ENCODE data around the gene CTU1. TPM values are rescaled to one million over a fixed set of nuclear protein-coding genes. Genes with fewer than 3 reads are reported as not detected.

The CTU1 gene
- total RNA-seq, 1 experiment from 2014 or later: 8.6 TPM

DNA sequence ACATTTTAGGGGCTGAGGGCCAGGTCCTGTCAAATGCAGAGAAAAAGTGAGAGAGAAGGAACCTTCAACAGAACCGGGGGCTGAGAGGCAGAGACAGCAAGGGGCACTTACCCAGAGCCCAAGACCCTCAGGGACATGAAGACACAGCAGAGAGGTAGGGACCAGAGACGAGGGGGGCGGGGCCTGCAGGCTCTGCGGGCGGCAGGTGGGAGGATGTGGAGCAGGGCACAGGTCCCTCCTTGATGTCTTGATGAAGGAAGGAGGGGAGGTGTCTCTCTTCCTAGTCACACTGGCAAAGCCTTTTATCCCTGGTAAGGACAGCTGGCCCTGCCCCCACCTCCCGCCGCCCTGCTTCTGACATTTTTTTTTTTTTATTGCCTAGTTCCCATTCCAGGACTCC lies 25.6 kb downstream of the CTU1 start, which contains the start of gene KLK14:
Gene KLK14 (minus strand): TSS at position 277 of the 400 bp plus-strand sequence. CDS start 273 bp downstream, at position 4.
- TF ChIP-seq KAT7 (CRISPR knock-in tag; IDR thresholded peaks at IDR 0.05; ENCODE audit: borderline replicate concordance) (no peak), ZNF396 (CRISPR knock-in tag; IDR thresholded peaks at IDR 0.05; ENCODE audit: borderline replicate concordance) (no peak), ZBTB21 (CRISPR knock-in tag; IDR thresholded peaks at IDR 0.05; ENCODE audit: borderline replicate concordance) (no peak), IRF2 (CRISPR knock-in tag; IDR thresholded peaks at IDR 0.05; ENCODE audit: borderline replicate concordance, low read depth) (no peak), TEAD1 (CRISPR knock-in tag; IDR thresholded peaks at IDR 0.05) (no peak), NR1H2 (CRISPR knock-in tag; IDR thresholded peaks at IDR 0.05) (no peak), ZNF317 (CRISPR knock-in tag; IDR thresholded peaks at IDR 0.05; ENCODE audit: borderline replicate concordance, low read depth) (no peak), ZNF263 (CRISPR knock-in tag; IDR thresholded peaks at IDR 0.05; ENCODE audit: low read depth) (no peak), ZNF121 (CRISPR knock-in tag; IDR thresholded peaks at IDR 0.05) (no peak), ZNF232 (CRISPR knock-in tag; IDR thresholded peaks at IDR 0.05) (no peak), GABPB1 (CRISPR knock-in tag; IDR thresholded peaks at IDR 0.05) (no peak), MYBL2 (CRISPR knock-in tag; IDR thresholded peaks at IDR 0.05) (no peak)
- TF ChIP-seq, protein P1, sequence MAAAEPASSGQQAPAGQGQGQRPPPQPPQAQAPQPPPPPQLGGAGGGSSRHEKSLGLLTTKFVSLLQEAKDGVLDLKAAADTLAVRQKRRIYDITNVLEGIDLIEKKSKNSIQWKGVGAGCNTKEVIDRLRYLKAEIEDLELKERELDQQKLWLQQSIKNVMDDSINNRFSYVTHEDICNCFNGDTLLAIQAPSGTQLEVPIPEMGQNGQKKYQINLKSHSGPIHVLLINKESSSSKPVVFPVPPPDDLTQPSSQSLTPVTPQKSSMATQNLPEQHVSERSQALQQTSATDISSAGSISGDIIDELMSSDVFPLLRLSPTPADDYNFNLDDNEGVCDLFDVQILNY (CRISPR knock-in tag; IDR thresholded peaks at IDR 0.05): no peak
- TF ChIP-seq, protein P2, sequence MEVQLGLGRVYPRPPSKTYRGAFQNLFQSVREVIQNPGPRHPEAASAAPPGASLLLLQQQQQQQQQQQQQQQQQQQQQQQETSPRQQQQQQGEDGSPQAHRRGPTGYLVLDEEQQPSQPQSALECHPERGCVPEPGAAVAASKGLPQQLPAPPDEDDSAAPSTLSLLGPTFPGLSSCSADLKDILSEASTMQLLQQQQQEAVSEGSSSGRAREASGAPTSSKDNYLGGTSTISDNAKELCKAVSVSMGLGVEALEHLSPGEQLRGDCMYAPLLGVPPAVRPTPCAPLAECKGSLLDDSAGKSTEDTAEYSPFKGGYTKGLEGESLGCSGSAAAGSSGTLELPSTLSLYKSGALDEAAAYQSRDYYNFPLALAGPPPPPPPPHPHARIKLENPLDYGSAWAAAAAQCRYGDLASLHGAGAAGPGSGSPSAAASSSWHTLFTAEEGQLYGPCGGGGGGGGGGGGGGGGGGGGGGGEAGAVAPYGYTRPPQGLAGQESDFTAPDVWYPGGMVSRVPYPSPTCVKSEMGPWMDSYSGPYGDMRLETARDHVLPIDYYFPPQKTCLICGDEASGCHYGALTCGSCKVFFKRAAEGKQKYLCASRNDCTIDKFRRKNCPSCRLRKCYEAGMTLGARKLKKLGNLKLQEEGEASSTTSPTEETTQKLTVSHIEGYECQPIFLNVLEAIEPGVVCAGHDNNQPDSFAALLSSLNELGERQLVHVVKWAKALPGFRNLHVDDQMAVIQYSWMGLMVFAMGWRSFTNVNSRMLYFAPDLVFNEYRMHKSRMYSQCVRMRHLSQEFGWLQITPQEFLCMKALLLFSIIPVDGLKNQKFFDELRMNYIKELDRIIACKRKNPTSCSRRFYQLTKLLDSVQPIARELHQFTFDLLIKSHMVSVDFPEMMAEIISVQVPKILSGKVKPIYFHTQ (CRISPR knock-in tag; IDR thresholded peaks at IDR 0.05): no peak
- TF ChIP-seq, protein P3, sequence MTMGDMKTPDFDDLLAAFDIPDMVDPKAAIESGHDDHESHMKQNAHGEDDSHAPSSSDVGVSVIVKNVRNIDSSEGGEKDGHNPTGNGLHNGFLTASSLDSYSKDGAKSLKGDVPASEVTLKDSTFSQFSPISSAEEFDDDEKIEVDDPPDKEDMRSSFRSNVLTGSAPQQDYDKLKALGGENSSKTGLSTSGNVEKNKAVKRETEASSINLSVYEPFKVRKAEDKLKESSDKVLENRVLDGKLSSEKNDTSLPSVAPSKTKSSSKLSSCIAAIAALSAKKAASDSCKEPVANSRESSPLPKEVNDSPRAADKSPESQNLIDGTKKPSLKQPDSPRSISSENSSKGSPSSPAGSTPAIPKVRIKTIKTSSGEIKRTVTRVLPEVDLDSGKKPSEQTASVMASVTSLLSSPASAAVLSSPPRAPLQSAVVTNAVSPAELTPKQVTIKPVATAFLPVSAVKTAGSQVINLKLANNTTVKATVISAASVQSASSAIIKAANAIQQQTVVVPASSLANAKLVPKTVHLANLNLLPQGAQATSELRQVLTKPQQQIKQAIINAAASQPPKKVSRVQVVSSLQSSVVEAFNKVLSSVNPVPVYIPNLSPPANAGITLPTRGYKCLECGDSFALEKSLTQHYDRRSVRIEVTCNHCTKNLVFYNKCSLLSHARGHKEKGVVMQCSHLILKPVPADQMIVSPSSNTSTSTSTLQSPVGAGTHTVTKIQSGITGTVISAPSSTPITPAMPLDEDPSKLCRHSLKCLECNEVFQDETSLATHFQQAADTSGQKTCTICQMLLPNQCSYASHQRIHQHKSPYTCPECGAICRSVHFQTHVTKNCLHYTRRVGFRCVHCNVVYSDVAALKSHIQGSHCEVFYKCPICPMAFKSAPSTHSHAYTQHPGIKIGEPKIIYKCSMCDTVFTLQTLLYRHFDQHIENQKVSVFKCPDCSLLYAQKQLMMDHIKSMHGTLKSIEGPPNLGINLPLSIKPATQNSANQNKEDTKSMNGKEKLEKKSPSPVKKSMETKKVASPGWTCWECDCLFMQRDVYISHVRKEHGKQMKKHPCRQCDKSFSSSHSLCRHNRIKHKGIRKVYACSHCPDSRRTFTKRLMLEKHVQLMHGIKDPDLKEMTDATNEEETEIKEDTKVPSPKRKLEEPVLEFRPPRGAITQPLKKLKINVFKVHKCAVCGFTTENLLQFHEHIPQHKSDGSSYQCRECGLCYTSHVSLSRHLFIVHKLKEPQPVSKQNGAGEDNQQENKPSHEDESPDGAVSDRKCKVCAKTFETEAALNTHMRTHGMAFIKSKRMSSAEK (CRISPR knock-in tag; IDR thresholded peaks at IDR 0.05; ENCODE audit: borderline replicate concordance): no peak
- TF ChIP-seq, protein P4, sequence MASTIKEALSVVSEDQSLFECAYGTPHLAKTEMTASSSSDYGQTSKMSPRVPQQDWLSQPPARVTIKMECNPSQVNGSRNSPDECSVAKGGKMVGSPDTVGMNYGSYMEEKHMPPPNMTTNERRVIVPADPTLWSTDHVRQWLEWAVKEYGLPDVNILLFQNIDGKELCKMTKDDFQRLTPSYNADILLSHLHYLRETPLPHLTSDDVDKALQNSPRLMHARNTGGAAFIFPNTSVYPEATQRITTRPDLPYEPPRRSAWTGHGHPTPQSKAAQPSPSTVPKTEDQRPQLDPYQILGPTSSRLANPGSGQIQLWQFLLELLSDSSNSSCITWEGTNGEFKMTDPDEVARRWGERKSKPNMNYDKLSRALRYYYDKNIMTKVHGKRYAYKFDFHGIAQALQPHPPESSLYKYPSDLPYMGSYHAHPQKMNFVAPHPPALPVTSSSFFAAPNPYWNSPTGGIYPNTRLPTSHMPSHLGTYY (CRISPR knock-in tag; IDR thresholded peaks at IDR 0.05): no peak
- TF ChIP-seq, protein P5, sequence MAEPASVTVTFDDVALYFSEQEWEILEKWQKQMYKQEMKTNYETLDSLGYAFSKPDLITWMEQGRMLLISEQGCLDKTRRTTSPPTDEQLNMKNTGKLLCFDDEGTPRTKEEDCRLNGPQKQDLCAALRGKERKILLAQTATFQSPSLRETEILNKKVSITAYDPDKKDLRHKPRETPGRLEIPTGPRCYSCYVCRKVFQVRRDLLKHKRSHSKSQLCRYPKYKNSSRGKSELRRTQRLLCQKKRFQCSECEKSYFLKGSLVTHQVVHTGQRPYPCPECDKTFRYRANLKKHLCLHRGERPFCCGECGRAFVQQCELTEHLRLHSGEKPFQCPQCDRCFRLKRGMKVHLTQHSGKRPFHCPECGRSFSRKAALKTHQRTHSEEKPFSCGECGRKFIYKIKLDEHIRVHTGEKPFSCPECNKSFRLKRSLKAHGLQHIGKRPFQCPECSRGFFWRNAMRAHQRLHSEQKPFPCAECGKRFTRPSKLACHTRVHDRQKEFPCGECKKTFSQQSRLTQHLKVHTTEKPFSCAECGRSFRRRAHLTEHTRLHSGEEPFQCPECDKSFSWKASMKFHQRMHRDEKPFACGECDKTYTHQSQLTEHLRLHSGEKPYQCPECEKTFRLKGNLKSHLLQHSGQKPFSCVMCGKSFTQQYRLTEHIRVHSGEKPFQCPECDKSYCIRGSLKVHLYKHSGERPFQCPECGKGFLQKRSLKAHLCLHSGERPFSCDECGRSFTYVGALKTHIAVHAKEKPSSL (CRISPR knock-in tag; conservative IDR thresholded peaks at IDR 0.05): no peak
- TF ChIP-seq, protein P6, sequence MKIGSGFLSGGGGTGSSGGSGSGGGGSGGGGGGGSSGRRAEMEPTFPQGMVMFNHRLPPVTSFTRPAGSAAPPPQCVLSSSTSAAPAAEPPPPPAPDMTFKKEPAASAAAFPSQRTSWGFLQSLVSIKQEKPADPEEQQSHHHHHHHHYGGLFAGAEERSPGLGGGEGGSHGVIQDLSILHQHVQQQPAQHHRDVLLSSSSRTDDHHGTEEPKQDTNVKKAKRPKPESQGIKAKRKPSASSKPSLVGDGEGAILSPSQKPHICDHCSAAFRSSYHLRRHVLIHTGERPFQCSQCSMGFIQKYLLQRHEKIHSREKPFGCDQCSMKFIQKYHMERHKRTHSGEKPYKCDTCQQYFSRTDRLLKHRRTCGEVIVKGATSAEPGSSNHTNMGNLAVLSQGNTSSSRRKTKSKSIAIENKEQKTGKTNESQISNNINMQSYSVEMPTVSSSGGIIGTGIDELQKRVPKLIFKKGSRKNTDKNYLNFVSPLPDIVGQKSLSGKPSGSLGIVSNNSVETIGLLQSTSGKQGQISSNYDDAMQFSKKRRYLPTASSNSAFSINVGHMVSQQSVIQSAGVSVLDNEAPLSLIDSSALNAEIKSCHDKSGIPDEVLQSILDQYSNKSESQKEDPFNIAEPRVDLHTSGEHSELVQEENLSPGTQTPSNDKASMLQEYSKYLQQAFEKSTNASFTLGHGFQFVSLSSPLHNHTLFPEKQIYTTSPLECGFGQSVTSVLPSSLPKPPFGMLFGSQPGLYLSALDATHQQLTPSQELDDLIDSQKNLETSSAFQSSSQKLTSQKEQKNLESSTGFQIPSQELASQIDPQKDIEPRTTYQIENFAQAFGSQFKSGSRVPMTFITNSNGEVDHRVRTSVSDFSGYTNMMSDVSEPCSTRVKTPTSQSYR (CRISPR knock-in tag; IDR thresholded peaks at IDR 0.05): no peak
- TF ChIP-seq, protein P7, sequence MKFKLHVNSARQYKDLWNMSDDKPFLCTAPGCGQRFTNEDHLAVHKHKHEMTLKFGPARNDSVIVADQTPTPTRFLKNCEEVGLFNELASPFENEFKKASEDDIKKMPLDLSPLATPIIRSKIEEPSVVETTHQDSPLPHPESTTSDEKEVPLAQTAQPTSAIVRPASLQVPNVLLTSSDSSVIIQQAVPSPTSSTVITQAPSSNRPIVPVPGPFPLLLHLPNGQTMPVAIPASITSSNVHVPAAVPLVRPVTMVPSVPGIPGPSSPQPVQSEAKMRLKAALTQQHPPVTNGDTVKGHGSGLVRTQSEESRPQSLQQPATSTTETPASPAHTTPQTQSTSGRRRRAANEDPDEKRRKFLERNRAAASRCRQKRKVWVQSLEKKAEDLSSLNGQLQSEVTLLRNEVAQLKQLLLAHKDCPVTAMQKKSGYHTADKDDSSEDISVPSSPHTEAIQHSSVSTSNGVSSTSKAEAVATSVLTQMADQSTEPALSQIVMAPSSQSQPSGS (CRISPR knock-in tag; IDR thresholded peaks at IDR 0.05; ENCODE audit: borderline replicate concordance, low read depth): no peak
- TF ChIP-seq, protein P8, sequence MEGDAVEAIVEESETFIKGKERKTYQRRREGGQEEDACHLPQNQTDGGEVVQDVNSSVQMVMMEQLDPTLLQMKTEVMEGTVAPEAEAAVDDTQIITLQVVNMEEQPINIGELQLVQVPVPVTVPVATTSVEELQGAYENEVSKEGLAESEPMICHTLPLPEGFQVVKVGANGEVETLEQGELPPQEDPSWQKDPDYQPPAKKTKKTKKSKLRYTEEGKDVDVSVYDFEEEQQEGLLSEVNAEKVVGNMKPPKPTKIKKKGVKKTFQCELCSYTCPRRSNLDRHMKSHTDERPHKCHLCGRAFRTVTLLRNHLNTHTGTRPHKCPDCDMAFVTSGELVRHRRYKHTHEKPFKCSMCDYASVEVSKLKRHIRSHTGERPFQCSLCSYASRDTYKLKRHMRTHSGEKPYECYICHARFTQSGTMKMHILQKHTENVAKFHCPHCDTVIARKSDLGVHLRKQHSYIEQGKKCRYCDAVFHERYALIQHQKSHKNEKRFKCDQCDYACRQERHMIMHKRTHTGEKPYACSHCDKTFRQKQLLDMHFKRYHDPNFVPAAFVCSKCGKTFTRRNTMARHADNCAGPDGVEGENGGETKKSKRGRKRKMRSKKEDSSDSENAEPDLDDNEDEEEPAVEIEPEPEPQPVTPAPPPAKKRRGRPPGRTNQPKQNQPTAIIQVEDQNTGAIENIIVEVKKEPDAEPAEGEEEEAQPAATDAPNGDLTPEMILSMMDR (IDR thresholded peaks at IDR 0.05): no peak
- ATAC-seq (no peak; the same call in 1 of the 2 replicates), DNase-seq (ENCODE audit: low spot score) (no peak)
- CTCF ChIA-PET: no interaction called here
- Mint-ChIP-seq H3K9me3 (no peaks in the 10 kb centered on the region), H3K27ac (no peak within 1 kb of the TSS), H3K4me3 (no peak within 1 kb of the TSS), H3K36me3 (no peaks in the 10 kb centered on the region), H3K27me3 (ENCODE audit: low read depth) (no peaks in the 10 kb centered on the region), H3K4me1 (peaks cover 20% of the 10 kb centered on the region)
- POLR2A ChIA-PET: no interaction called here

Data from WTC11 (cell line).